Mucosa of rectum (tissue), 2 donors: ENCODE results near the gene ARCN1.

Source experiments
- H3K27ac ChIP-seq, 2 donors: one replicate each; pipeline ENCODE4 v1.7.0; 2013; ENCODE audit warnings: inconsistent platforms in 2 of 2, low read depth in 2 of 2, low read length in 2 of 2
- H3K27me3 ChIP-seq, 2 donors: one replicate each; pipeline ENCODE4 v1.7.0; 2013; ENCODE audit warnings: low read length in 2 of 2; ENCODE audit not compliant: control insufficient read depth in 2 of 2, insufficient read depth in 2 of 2
- H3K36me3 ChIP-seq, 2 donors: one replicate each; pipeline ENCODE4 v1.7.0; 2013; ENCODE audit warnings: low read length in 2 of 2; ENCODE audit not compliant: control insufficient read depth in 2 of 2, insufficient read depth in 2 of 2
- H3K4me1 ChIP-seq, 2 donors: one replicate each; pipeline ENCODE4 v1.7.0; 2013; ENCODE audit warnings: low read length in 2 of 2, mild to moderate bottlenecking in 1 of 2; ENCODE audit not compliant: control insufficient read depth in 2 of 2, insufficient read depth in 2 of 2
- H3K4me3 ChIP-seq, 2 donors: one replicate each; pipeline ENCODE4 v1.7.0; 2013; ENCODE audit warnings: low read length in 2 of 2
- H3K9ac ChIP-seq, 2 donors: one replicate each; pipeline ENCODE4 v1.7.0; 2013; ENCODE audit warnings: low read length in 2 of 2, low read depth in 1 of 2, mild to moderate bottlenecking in 1 of 2
- H3K9me3 ChIP-seq, 2 donors: one replicate each; pipeline ENCODE4 v1.7.0; 2013; ENCODE audit warnings: low read length in 2 of 2; ENCODE audit not compliant: control insufficient read depth in 2 of 2
- donor health status: healthy.
- donor health status: Normal muscosa, but diverticular disease.

ARCN1 gene

DNA sequence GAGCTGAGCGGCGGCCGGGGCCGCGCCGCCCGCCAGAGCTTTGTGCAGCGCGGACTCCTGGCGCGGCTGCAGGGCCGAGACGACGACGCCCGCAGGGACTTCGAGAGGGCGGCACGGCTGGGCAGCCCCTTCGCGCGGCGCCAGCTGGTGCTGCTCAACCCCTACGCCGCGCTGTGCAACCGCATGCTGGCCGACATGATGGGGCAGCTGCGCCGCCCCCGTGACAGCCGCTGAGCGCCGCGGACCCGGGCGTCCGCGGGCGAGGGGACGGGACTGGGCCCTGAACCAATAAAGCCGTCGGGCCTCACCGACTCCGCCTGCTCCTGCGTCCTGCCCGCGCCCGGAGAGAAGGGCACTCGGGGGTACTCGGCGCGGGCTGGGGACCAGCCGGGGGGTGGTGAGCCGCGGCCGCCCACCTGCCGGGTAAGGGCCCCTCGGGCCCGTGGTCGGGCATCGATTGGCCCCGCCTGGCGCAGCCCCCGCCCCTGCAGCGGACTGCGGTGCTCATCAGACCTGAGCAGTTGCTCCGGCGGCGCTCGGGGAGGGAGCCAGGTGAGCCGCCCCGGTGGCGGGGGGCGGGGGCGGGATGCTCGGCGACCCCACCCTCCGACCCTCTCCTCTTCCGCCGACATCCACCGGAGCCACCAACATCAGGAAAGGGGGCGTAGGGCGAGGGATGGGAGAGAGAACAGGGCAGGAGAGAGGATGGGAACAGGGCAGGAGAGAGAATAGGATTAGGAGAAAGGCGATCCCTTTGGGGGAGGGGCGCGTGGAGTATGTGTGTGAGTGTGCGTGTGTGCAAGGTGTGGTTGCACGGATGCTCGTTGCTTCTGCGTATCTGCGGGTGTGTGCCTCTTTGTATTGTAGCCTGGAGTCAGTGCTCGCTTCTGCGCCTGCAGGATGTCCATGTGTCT lies 41.3 kb upstream of the ARCN1 start, which contains the start of gene TMEM25:
TSS of gene TMEM25 (plus strand) at position 510 of the 914 bp plus-strand sequence. CDS start 610 bp downstream, outside the sequence.
- peak within 1 kb of the TSS; percentile 52 to 64 for H3K9ac ChIP-seq
- no peak within 1 kb of the TSS for H3K27ac ChIP-seq
- H3K9me3 ChIP-seq, result no peaks in the 10 kb centered on the region
- no peaks in the 10 kb centered on the region for H3K27me3 ChIP-seq
- H3K4me3 ChIP-seq, result peak within 1 kb of the TSS; percentile 58 to 81
- H3K4me1 ChIP-seq, result peaks cover 16 to 19% of the 10 kb centered on the region in 2 donors
- H3K36me3 ChIP-seq, result no peaks in the 10 kb centered on the region

DNA sequence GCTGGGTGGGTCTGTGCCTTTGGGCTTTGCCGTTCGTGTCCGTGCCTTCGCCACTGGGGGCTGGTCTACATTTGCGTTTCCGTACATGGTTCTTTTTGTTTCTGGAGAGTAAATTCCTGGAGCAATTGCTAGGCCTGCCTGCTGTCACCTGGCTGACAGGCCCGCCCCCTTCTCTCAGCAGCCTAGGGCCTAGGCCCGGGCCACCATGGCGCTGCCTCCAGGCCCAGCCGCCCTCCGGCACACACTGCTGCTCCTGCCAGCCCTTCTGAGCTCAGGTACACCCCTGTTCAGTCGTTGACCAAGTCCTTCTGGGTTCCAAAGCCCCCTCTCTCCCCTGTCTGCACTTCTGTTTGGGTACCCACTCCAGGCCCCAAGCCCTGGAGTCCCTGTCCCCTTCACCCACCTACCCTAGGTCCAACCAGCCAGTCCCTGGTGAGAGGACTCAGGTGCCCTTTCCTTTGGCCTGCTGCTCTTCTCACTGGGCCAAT lies 40.6 kb upstream of the ARCN1 start:
- Histone ChIP-seq H3K27ac (no peak overlapping the region), H3K4me3 (peak overlapping the region; percentile 58 to 81), H3K9me3 (no peaks in the 10 kb centered on the region), H3K27me3 (no peaks in the 10 kb centered on the region), H3K4me1 (peaks cover 16 to 19% of the 10 kb centered on the region in 2 donors), H3K36me3 (no peaks in the 10 kb centered on the region), H3K9ac (peak overlapping the region; percentile 52 to 64)

DNA sequence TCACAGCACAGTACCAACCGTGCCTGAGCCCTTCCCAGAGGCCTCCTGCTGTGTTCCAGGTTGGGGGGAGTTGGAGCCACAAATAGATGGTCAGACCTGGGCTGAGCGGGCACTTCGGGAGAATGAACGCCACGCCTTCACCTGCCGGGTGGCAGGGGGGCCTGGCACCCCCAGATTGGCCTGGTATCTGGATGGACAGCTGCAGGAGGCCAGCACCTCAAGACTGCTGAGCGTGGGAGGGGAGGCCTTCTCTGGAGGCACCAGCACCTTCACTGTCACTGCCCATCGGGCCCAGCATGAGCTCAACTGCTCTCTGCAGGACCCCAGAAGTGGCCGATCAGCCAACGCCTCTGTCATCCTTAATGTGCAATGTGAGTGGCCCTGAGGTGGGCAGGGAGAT lies 40.1 kb upstream of the ARCN1 start:
- H3K27me3 ChIP-seq, result no peaks in the 10 kb centered on the region
- peak overlapping the region in 1 of 2 donors; percentile 81 for H3K4me3 ChIP-seq
- no peaks in the 10 kb centered on the region for H3K36me3 ChIP-seq
- no peak overlapping the region for H3K9ac ChIP-seq
- H3K27ac ChIP-seq, result no peak overlapping the region
- peaks cover 16 to 19% of the 10 kb centered on the region in 2 donors for H3K4me1 ChIP-seq
- H3K9me3 ChIP-seq, result no peaks in the 10 kb centered on the region

DNA sequence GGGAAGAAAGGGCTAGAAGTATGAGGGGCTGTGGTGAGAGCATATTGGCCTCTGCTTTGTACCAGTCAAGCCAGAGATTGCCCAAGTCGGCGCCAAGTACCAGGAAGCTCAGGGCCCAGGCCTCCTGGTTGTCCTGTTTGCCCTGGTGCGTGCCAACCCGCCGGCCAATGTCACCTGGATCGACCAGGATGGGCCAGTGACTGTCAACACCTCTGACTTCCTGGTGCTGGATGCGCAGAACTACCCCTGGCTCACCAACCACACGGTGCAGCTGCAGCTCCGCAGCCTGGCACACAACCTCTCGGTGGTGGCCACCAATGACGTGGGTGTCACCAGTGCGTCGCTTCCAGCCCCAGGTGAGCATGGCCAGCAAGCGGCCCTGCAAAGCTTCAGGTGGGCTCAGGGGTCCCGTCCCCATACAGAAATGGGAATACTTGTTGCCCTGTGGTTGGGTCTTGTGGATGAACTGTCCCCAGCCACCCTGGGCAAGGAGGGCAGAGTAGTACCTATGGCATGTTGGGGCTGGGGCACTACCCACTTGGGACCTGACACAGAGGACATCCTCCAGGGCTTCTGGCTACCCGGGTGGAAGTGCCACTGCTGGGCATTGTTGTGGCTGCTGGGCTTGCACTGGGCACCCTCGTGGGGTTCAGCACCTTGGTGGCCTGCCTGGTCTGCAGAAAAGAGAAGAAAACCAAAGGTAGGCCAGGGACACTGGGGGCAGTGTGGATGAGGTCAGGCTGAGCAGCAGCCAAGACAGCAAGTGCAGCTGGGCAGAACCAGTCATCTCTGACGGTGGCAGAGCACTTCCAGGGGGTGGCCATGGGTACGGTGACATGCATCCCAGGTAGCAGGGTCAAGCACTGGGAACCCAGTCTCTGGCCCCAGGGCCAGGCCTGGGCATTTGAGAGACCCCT lies 39.1 kb upstream of the ARCN1 start:
- Histone ChIP-seq H3K36me3 (no peaks in the 10 kb centered on the region), H3K9me3 (no peaks in the 10 kb centered on the region), H3K9ac (no peak overlapping the region), H3K27me3 (no peaks in the 10 kb centered on the region), H3K4me3 (no peak overlapping the region), H3K27ac (no peak overlapping the region), H3K4me1 (peaks cover 16 to 19% of the 10 kb centered on the region in 2 donors)

DNA sequence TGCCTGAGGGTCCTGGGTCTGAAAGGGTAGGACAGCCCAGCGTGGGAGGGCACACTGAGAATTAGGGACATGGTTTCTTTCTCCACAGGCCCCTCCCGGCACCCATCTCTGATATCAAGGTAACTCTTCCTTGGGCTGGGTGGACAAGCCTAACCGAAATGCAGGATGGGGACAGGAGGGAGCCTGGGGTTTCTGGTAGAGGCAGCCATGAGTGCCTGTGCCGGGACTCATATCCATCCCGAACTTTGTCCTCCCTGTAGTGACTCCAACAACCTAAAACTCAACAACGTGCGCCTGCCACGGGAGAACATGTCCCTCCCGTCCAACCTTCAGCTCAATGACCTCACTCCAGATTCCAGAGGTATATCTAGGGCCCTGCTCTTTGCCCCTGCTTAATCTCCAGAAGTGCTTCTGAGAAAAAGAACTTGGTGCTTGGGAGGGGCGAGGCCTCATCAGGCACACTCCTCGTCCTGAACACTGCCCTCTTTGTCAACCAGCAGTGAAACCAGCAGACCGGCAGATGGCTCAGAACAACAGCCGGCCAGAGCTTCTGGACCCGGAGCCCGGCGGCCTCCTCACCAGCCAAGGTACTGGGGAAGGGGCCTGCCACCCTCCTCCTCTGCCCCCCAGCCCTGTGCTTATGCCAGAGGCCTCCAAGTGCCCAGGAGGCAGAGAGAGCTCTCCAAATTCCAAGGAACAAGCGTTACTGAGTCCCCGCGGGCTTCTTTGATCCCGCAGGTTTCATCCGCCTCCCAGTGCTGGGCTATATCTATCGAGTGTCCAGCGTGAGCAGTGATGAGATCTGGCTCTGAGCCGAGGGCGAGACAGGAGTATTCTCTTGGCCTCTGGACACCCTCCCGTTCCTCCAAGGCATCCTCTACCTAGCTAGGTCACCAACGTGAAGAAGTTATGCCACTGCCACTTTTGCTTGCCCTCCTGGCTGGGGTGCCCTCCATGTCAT lies 38.2 kb upstream of the ARCN1 start:
- no peak overlapping the region for H3K4me3 ChIP-seq
- H3K4me1 ChIP-seq, result peaks cover 16 to 19% of the 10 kb centered on the region in 2 donors
- no peak overlapping the region for H3K9ac ChIP-seq
- H3K27me3 ChIP-seq, result no peaks in the 10 kb centered on the region
- no peaks in the 10 kb centered on the region for H3K36me3 ChIP-seq
- no peak overlapping the region for H3K27ac ChIP-seq
- no peaks in the 10 kb centered on the region for H3K9me3 ChIP-seq

DNA sequence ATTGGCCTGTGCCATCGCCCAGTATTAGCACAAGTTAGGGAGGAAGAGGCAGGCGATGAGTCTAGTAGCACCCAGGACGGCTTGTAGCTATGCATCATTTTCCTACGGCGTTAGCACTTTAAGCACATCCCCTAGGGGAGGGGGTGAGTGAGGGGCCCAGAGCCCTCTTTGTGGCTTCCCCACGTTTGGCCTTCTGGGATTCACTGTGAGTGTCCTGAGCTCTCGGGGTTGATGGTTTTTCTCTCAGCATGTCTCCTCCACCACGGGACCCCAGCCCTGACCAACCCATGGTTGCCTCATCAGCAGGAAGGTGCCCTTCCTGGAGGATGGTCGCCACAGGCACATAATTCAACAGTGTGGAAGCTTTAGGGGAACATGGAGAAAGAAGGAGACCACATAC lies 36.9 kb upstream of the ARCN1 start:
- no peak overlapping the region for H3K4me3 ChIP-seq

DNA sequence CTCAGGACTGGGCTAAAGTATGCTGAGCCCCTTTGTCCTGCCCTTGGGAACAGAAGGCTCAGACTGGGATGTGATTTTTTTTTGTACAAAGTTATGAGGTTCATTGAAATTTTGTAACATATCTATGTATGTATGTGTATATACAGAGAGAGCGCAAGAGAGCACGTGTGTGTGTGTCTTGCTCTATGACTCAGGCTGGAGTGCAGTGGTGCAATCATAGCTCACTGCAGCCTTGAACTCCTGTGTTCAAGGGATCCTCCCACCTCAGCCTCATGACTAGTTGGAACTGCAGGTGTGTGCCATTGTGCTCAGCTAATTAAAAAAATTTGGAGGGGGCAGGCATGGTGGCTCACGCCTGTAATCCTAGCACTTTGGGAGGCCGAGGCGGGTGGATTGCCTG lies 35.5 kb upstream of the ARCN1 start:
- Histone ChIP-seq H3K36me3 (no peaks in the 10 kb centered on the region), H3K27me3 (no peaks in the 10 kb centered on the region)

More for the DNA sequence above, 36.9 kb upstream of the ARCN1 start:
- Histone ChIP-seq H3K27ac (no peak overlapping the region), H3K36me3 (no peaks in the 10 kb centered on the region), H3K27me3 (no peaks in the 10 kb centered on the region), H3K4me1 (peaks cover 10 to 11% of the 10 kb centered on the region in 2 donors), H3K9ac (no peak overlapping the region), H3K9me3 (no peaks in the 10 kb centered on the region)

DNA sequence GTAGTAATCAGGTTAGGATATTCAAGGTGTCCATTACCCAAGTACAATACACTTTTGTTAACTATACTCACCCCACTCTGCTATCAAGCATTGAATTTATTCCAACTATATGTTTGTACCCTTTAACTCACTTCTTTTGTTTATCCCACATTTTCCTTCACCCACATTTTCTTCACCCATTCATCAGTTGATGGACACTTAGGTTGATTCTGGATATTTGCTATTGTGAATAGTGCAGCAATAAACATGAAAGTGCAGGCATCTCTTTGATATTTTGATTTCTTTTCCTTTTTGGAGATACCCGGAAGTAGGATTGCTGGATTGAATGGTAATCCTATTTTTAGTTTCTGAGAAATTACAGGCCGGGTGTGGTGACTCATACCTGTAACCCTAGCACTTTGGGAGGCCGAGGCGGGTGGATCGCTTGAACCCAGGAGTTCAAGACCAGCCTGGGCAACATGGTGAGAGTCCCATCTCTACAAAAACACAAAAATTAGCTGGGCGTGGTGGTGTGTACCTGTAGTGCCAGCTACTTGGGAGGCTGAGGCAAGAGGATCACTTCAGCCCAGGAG lies 34.7 kb upstream of the ARCN1 start:
- H3K4me1 ChIP-seq, result peaks cover 3 to 5% of the 10 kb centered on the region in 2 donors
- no peak overlapping the region for H3K27ac ChIP-seq
- H3K9me3 ChIP-seq, result no peaks in the 10 kb centered on the region
- H3K36me3 ChIP-seq, result no peaks in the 10 kb centered on the region
- no peak overlapping the region for H3K4me3 ChIP-seq
- H3K9ac ChIP-seq, result no peak overlapping the region
- no peaks in the 10 kb centered on the region for H3K27me3 ChIP-seq

More for the DNA sequence above, 35.5 kb upstream of the ARCN1 start:
- Histone ChIP-seq H3K9me3 (no peaks in the 10 kb centered on the region), H3K4me3 (no peak overlapping the region), H3K27ac (no peak overlapping the region), H3K9ac (no peak overlapping the region), H3K4me1 (peaks cover 5% of the 10 kb centered on the region in 2 donors)
